Measurements from ENCODE around the gene ADPRHL1.

- no peak for TF ChIP-seq CTCF (conservative IDR thresholded peaks at IDR 0.05 in 1 of 2, IDR thresholded peaks at IDR 0.05 in 1 of 2; ENCODE audit: extremely low read depth in 1 of 2, insufficient read depth in 1 of 2, low read depth in 1 of 2, low read length in 2 of 2)
- no peak for TF ChIP-seq EZH2 (IDR thresholded peaks at IDR 0.05; ENCODE audit: borderline replicate concordance, low read length)
These were observed 24.8 kb downstream of the ADPRHL1 start for GRCh38 chr13:113428469-113428865.
